Thoracic aorta (tissue), 2 donors: Measurements from ENCODE around the gene CELSR3. TPM values are rescaled to one million over a fixed set of nuclear protein-coding genes. Genes with fewer than 3 reads are reported as not detected.

ENCODE experiments used
- ATAC-seq: fragments of 150-250 bp; one replicate; pipeline ENCODE4 v1.8.0; 2017; ENCODE audit warnings: low read depth; ENCODE audit not compliant: insufficient number of reproducible peaks, low FRiP score
- DNase-seq: peaks from one replicate; pipeline ENCODE4 v3.0.0-alpha.2; 2020; ENCODE audit warnings: low spot score
- H3K27ac ChIP-seq, 2 donors: fragments of 200-600 bp; sonication (generic); 1 replicate in 1 of 2; 2 replicates in 1 of 2; pipeline ENCODE4 v1.5.1; 2016; ENCODE audit warnings: mild to moderate bottlenecking in 2 of 2, moderate library complexity in 2 of 2
- H3K27me3 ChIP-seq: fragments of 200-600 bp; sonication (generic); replicated peaks from 2 replicates; pipeline ENCODE4 v1.6.0; 2016; ENCODE audit warnings: mild to moderate bottlenecking; ENCODE audit not compliant: insufficient read depth
- H3K36me3 ChIP-seq: fragments of 200-600 bp; sonication (generic); one replicate; pipeline ENCODE4 v1.5.1; 2016
- H3K4me1 ChIP-seq, 2 donors: fragments of 200-600 bp; sonication (generic); 1 replicate in 1 of 2; 2 replicates in 1 of 2; pipeline versions ENCODE4 v1.5.1 to v1.6.0; 2016; ENCODE audit warnings: low read depth in 2 of 2, mild to moderate bottlenecking in 1 of 2; ENCODE audit not compliant: control insufficient read depth in 1 of 2
- H3K4me3 ChIP-seq: fragments of 200-600 bp; sonication (generic); 2 replicates; pipeline ENCODE4 v1.5.1; 2016; ENCODE audit warnings: mild to moderate bottlenecking
- H3K9me3 ChIP-seq: fragments of 200-600 bp; sonication (generic); 2 replicates; pipeline ENCODE4 v1.5.1; 2016
- total RNA-seq, 2 donors: library from RNA; depleted of rRNA; stranded (reverse); fragments of >200 nt; gene quantifications; one replicate each; pipeline versions ENCODE4 v1.1.0 to v1.2.3, GENCODE V29; 2016
- TF ChIP-seq, protein P1 (sequence below): fragments of 200-600 bp; sonication (generic); IDR thresholded peaks from one replicate; pipeline ENCODE4 v1.5.1; 2019; ENCODE audit warnings: antibody characterized with exemption

Gene CELSR3
- total RNA-seq, 2 donors from 2014 or later: 1.3 to 3.0 TPM

DNA sequence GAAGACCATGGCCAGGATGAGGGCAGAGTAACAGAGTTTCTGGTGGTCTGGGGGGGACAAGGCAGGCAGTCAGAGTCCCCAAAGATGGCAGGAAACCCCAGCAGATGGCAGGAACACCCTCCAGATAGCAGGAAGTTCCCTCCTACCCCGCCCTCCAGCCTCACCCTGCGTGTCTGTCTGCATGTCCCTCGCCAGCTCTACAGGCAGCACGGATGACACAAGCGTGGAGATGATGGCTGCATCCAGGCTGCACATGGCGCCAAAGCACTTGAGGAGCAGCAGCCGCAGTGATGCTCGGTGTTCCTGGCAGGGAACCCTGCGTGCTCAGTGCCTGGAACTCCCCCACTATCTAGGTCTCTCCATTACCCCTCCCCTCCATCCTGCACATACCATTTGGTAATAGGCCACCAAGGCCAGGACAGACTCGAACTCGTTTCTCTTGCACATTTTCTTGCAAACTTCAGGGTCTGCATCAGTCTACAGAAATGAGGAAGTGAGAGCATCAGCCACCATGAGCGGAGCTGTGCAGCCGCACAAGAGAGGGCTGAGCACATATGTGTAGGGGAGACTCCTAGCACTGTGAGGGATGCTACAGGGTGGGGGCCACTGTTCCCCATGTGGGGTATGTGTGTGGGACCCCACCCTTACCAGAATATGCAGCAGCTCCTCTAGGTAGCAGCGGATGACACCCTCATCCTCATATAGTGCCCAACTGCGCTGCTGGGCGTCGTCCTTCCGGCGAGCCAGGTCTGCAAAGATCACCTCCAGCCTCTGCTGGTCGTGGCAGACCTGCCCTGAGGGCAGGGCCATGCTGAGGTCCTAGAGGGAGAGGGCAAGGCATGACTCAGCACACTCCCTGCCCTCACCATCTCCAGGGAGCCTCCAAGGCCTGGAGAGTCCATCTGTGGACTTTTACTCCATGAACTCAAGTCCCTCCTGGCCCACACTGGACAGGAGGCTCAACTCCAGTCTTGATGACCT, 17.0 kb upstream of the CELSR3 start:
- Histone ChIP-seq H3K27ac (no peak overlapping the region), H3K9me3 (no peaks in the 10 kb centered on the region), H3K36me3 (peaks cover 49% of the 10 kb centered on the region), H3K4me3 (no peak overlapping the region), H3K27me3 (no peaks in the 10 kb centered on the region), H3K4me1 (peaks cover 13 to 19% of the 10 kb centered on the region in 2 donors)
- TF ChIP-seq, protein P1, sequence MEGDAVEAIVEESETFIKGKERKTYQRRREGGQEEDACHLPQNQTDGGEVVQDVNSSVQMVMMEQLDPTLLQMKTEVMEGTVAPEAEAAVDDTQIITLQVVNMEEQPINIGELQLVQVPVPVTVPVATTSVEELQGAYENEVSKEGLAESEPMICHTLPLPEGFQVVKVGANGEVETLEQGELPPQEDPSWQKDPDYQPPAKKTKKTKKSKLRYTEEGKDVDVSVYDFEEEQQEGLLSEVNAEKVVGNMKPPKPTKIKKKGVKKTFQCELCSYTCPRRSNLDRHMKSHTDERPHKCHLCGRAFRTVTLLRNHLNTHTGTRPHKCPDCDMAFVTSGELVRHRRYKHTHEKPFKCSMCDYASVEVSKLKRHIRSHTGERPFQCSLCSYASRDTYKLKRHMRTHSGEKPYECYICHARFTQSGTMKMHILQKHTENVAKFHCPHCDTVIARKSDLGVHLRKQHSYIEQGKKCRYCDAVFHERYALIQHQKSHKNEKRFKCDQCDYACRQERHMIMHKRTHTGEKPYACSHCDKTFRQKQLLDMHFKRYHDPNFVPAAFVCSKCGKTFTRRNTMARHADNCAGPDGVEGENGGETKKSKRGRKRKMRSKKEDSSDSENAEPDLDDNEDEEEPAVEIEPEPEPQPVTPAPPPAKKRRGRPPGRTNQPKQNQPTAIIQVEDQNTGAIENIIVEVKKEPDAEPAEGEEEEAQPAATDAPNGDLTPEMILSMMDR: no peak
- ATAC-seq (no peak), DNase-seq (no peak)

DNA sequence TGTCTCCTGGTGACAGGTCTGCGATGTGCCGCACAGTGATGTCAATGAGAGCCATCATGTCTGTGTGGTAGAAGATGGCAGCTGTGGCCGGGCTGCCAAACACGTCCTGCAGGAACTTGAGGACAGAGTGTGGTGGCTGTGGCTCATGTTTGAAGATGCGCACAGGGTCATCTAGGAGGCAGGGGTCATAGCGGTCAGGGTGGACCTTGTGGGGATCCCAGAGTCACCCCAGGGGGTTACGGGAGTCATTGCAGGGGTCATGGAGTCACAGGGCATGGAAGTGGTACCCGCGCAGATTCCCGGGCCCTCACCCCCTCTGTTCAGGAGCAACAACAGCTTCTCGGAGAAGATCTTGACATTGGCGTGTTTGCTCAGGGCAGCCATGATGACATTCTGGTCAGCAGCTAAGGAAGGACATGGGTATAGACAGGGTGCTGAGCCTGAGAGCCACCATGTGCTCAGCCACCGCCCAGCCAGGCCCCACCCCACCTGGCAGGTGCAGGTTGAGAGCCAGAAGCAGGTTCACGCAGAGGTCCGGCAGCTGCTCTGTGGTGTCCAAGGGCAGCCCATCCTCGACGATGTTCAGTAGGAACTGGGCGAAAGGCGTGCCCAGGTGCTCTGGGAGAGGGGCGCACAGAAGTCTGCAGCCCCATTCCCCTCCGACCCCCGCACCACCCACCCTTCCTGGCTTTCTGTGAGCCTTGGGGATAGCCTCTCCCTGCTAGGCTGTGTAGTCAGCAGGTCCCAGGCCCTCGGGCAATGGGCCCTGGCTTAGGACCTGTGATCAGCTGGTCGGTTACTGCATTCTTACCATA, 16.1 kb upstream of the CELSR3 start:
- no peak overlapping the region for H3K4me3 ChIP-seq
- no peaks in the 10 kb centered on the region for H3K27me3 ChIP-seq
- H3K36me3 ChIP-seq: peaks cover 55% of the 10 kb centered on the region
- no peak overlapping the region for H3K27ac ChIP-seq
- DNase-seq (no peak), ATAC-seq (no peak)
- TF ChIP-seq, protein P1: no peak
- H3K9me3 ChIP-seq: no peaks in the 10 kb centered on the region
- peaks cover 6 to 12% of the 10 kb centered on the region in 2 donors for H3K4me1 ChIP-seq

DNA sequence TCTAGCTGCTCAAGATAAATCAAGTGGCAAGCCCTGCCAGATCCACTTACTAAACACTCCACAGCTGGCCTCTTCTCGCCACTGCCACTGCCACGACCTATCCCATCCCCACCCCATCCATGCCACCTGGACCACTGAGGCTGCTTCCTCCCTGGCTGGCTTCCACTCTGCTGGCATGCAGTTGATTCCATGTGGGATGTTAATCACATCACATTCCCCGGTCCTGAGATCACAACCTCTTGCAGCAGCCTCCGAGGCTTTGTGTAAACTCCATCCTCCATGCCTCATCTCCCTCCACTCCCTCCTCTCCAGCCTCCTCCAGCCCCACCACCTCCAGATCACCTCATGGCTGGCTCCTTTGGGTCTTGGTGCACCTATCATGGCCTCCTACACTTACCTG, 15.4 kb upstream of the CELSR3 start:
- ATAC-seq (no peak), DNase-seq (no peak)
- Histone ChIP-seq H3K9me3 (no peaks in the 10 kb centered on the region), H3K27ac (no peak overlapping the region), H3K4me1 (peaks cover 0 to 4% of the 10 kb centered on the region in 2 donors), H3K36me3 (peaks cover 55% of the 10 kb centered on the region), H3K27me3 (no peaks in the 10 kb centered on the region), H3K4me3 (no peak overlapping the region)
- TF ChIP-seq, protein P1: no peak

DNA sequence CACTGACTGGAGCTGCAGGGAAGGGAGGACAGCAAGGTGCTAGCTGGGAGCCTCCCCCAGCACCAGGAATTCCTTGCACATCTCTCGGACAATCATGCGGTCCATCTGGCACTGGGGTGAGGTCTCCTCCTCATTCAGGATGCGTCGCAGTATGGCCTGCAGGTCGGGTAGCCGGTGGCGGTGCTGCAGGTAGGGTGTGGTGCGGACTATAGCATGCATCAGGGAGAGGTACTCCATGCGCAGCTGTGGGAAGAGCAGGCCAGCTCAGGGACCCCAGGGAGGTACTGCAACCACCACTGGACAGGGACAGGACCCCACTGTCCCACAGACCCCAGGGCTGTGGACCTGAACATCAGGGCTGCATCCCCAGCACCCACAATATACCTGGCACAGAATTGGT, 11.8 kb upstream of the CELSR3 start:
- H3K36me3 ChIP-seq: peaks cover 42% of the 10 kb centered on the region

More for the DNA sequence above, 11.8 kb upstream of the CELSR3 start:
- TF ChIP-seq, protein P1: no peak
- DNase-seq: no peak
- Histone ChIP-seq H3K27me3 (no peaks in the 10 kb centered on the region), H3K4me3 (no peak overlapping the region), H3K27ac (no peak overlapping the region), H3K4me1 (no peaks in the 10 kb centered on the region), H3K9me3 (no peaks in the 10 kb centered on the region)
- ATAC-seq: no peak
